ENCODE measurements around the gene RBFOX2.

DNA sequence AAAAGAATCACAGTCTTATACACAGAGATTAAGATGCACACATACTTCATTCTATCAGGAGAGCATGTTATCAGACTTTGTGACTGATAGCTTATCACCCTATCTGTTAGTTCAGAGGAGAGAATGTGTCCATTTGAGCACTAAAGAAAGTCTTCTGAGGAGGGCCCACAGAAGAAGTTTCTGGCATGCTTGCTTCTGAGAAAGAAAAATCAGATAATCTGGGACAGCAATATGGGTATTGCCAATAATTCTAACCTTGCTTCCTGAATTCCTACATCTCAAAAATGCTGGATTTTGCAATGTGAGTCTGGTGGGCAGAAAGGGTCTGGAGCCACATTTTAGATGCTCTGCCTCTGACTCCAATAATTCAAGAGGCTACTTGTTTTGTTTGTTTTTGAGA is 128.9 kb downstream of the RBFOX2 start:
- no peak for TF ChIP-seq HDAC6 (IDR thresholded peaks at IDR 0.05; ENCODE audit: unreplicated experiment)
- no peak for TF ChIP-seq ETV6 (conservative IDR thresholded peaks at IDR 0.05 in 1 of 2, IDR thresholded peaks at IDR 0.05 in 1 of 2; ENCODE audit: borderline replicate concordance in 1 of 2, low read depth in 1 of 2)
- no peak for TF ChIP-seq ASH2L (IDR thresholded peaks at IDR 0.05; ENCODE audit: borderline replicate concordance, low read depth)
- TF ChIP-seq, protein P1, sequence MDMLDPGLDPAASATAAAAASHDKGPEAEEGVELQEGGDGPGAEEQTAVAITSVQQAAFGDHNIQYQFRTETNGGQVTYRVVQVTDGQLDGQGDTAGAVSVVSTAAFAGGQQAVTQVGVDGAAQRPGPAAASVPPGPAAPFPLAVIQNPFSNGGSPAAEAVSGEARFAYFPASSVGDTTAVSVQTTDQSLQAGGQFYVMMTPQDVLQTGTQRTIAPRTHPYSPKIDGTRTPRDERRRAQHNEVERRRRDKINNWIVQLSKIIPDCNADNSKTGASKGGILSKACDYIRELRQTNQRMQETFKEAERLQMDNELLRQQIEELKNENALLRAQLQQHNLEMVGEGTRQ (IDR thresholded peaks at IDR 0.05; ENCODE audit: borderline replicate concordance, low read depth, low read length): no peak
- no peak for TF ChIP-seq EZH2 (IDR thresholded peaks at IDR 0.05; ENCODE audit: borderline replicate concordance, control insufficient read depth, low read depth, low read length)
- TF ChIP-seq, protein P2, sequence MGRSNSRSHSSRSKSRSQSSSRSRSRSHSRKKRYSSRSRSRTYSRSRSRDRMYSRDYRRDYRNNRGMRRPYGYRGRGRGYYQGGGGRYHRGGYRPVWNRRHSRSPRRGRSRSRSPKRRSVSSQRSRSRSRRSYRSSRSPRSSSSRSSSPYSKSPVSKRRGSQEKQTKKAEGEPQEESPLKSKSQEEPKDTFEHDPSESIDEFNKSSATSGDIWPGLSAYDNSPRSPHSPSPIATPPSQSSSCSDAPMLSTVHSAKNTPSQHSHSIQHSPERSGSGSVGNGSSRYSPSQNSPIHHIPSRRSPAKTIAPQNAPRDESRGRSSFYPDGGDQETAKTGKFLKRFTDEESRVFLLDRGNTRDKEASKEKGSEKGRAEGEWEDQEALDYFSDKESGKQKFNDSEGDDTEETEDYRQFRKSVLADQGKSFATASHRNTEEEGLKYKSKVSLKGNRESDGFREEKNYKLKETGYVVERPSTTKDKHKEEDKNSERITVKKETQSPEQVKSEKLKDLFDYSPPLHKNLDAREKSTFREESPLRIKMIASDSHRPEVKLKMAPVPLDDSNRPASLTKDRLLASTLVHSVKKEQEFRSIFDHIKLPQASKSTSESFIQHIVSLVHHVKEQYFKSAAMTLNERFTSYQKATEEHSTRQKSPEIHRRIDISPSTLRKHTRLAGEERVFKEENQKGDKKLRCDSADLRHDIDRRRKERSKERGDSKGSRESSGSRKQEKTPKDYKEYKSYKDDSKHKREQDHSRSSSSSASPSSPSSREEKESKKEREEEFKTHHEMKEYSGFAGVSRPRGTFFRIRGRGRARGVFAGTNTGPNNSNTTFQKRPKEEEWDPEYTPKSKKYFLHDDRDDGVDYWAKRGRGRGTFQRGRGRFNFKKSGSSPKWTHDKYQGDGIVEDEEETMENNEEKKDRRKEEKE (IDR thresholded peaks at IDR 0.05): no peak
- no peak for TF ChIP-seq FOXM1 (IDR thresholded peaks at IDR 0.05; ENCODE audit: low read depth, low read length)
- no peak for TF ChIP-seq EP300 (IDR thresholded peaks at IDR 0.05; ENCODE audit: borderline replicate concordance in 1 of 2, control insufficient read depth in 1 of 2, low read depth in 2 of 2, low read length in 2 of 2)
- no peak for TF ChIP-seq GABPA (IDR thresholded peaks at IDR 0.05; ENCODE audit: low read depth)

Data from GM12878 (cell line).